K562 (cell line): ENCODE data around the gene BRCA1. TPM values are rescaled to one million over a fixed set of nuclear protein-coding genes. Genes with fewer than 3 reads are reported as not detected.
"Not testable (repeated sequence)": the region's sequence is repeated elsewhere in the genome, so short reads cannot be mapped to it uniquely, and the experiment has no call there.

ENCODE experiments used
- ADNP ChIP-seq: fragments of 200-800 bp; sonication (Bioruptor generic); IDR thresholded peaks from 2 replicates; pipeline ENCODE4 v1.6.1; 2016; ENCODE audit warnings: missing genetic modification characterization, missing compliant biosample characterization
- ARNT ChIP-seq, 2 experiments: fragments of 450-650 bp; IDR thresholded peaks; 2 replicates each; pipeline ENCODE4 v1.6.1; 2016; ENCODE audit warnings: mild to moderate bottlenecking in 1 of 2
- ATF7 ChIP-seq: fragments of 450-650 bp; IDR thresholded peaks from 2 replicates; pipeline ENCODE4 v1.7.1; 2014; ENCODE audit warnings: mild to moderate bottlenecking, moderate library complexity
- CBFA2T3 ChIP-seq: fragments of 450-650 bp; IDR thresholded peaks from 2 replicates; pipeline ENCODE4 v1.6.1; 2017
- CBX5 ChIP-seq: IDR thresholded peaks from 2 replicates; pipeline ENCODE4 v1.6.1; 2014; ENCODE audit warnings: low read depth, borderline replicate concordance
- DPF2 ChIP-seq: fragments of 450-650 bp; IDR thresholded peaks from 2 replicates; pipeline ENCODE4 v1.6.1; 2016
- ESRRA ChIP-seq: fragments of 450-650 bp; IDR thresholded peaks from 2 replicates; pipeline ENCODE4 v1.6.1; 2014; ENCODE audit warnings: low read depth, mild to moderate bottlenecking, moderate library complexity, borderline replicate concordance
- GATA2 ChIP-seq: sonication (generic); formaldehyde crosslinking; IDR thresholded peaks from 2 replicates; pipeline ENCODE4 v1.4.0; 2020; ENCODE audit warnings: mild to moderate bottlenecking, missing genetic modification reagents
- GATAD2B ChIP-seq: fragments of 450-650 bp; IDR thresholded peaks from 2 replicates; pipeline ENCODE4 v1.6.1; 2017; ENCODE audit warnings: mild to moderate bottlenecking, borderline replicate concordance
- HDAC3 ChIP-seq: fragments of 450-650 bp; IDR thresholded peaks from 2 replicates; pipeline ENCODE4 v1.6.1; 2018; ENCODE audit warnings: borderline replicate concordance, mild to moderate bottlenecking, moderate library complexity; ENCODE audit not compliant: partially characterized antibody
- LEF1 ChIP-seq: fragments of 450-650 bp; IDR thresholded peaks from 2 replicates; pipeline ENCODE4 v1.6.1; 2016; ENCODE audit warnings: mild to moderate bottlenecking
- MTA2 ChIP-seq: fragments of 450-650 bp; IDR thresholded peaks from 2 replicates; pipeline ENCODE4 v1.6.1; 2016; ENCODE audit warnings: low read depth
- MTA3 ChIP-seq: fragments of 450-650 bp; formaldehyde crosslinking; IDR thresholded peaks from 2 replicates; pipeline ENCODE4 v1.6.1; 2017; ENCODE audit warnings: mild to moderate bottlenecking, borderline replicate concordance
- MYBL2 ChIP-seq, 2 experiments: fragments of 450-650 bp in 1 of 2; sonication (generic) in 1 of 2; formaldehyde crosslinking in 1 of 2; IDR thresholded peaks; 2 replicates each; pipeline versions ENCODE4 v1.6.1 to v1.8.1; 2017 to 2022; ENCODE audit warnings: borderline replicate concordance in 1 of 2, inconsistent platforms in 1 of 2, low read depth in 1 of 2, mild to moderate bottlenecking in 1 of 2, missing genetic modification reagents in 1 of 2, moderate library complexity in 1 of 2
- STAT5A ChIP-seq: IDR thresholded peaks from 2 replicates; pipeline ENCODE4 v1.6.1; 2012; ENCODE audit warnings: low read length, inconsistent platforms, borderline replicate concordance
- TAL1 ChIP-seq: fragments of 450-650 bp; IDR thresholded peaks from 2 replicates; pipeline ENCODE4 v1.6.1; 2016; ENCODE audit warnings: mild to moderate bottlenecking
- TCF3 ChIP-seq: sonication (generic); formaldehyde crosslinking; IDR thresholded peaks from 2 replicates; pipeline ENCODE4 v1.4.0; 2020; ENCODE audit warnings: mild to moderate bottlenecking, missing genetic modification reagents
- TRIM28 ChIP-seq: fragments of 450-650 bp; IDR thresholded peaks from 2 replicates; pipeline ENCODE4 v1.6.1; 2017
- ZNF766 ChIP-seq: fragments of 200-800 bp; sonication (Bioruptor generic); conservative IDR thresholded peaks from 2 replicates; pipeline ENCODE4 v1.6.1; 2016; ENCODE audit warnings: missing genetic modification characterization, missing compliant biosample characterization
- polyA plus RNA-seq, 8 experiments: library from polyadenylated mRNA; depleted of rRNA in 4 of 8; stranded (reverse) in 5 of 8; unstranded in 3 of 8; fragments of >200 nt; fragmentation: Nextera tagmentation in 2 of 8; fragmentation: Illumina TruSeq in 1 of 8; extraction: Ambion mirVana in 2 of 8; extraction: Trizol in 1 of 8; gene quantifications; 2 replicates each; pipeline versions ENCODE4 v1.2.1 to v1.2.3, GENCODE V29; 2011 to 2014; ENCODE audit warnings: inconsistent platforms in 1 of 8, missing spikeins in 1 of 8
- total RNA-seq, 7 experiments: library from RNA; depleted of rRNA in 6 of 7; stranded (reverse); fragments of >200 nt in 6 of 7; fragmentation: Illumina TruSeq in 2 of 7; extraction: Trizol in 2 of 7; gene quantifications; 2 replicates each; pipeline versions ENCODE4 v1.2.1 to v1.2.3, GENCODE V29; 2011 to 2021; ENCODE audit warnings: low replicate concordance in 1 of 7
- TF ChIP-seq, protein P1 (sequence below): sonication (generic); formaldehyde crosslinking; IDR thresholded peaks from 2 replicates; pipeline ENCODE4 v1.8.1; 2023; ENCODE audit warnings: mild to moderate bottlenecking, missing genetic modification reagents
- TF ChIP-seq, protein P2 (sequence below), 2 experiments: fragments of 450-650 bp in 1 of 2; sonication (generic) in 1 of 2; formaldehyde crosslinking in 1 of 2; IDR thresholded peaks in 1 of 2; conservative IDR thresholded peaks in 1 of 2; 2 replicates each; pipeline versions ENCODE4 v1.6.1 to v1.8.1; 2016 to 2023; ENCODE audit warnings: mild to moderate bottlenecking in 2 of 2, moderate library complexity in 2 of 2, inconsistent platforms in 1 of 2, missing genetic modification reagents in 1 of 2
- TF ChIP-seq, protein P3 (sequence below): IDR thresholded peaks from 2 replicates; pipeline ENCODE4 v1.6.1; 2012; ENCODE audit warnings: low read depth, low read length, improper control_type of control experiment, borderline replicate concordance

BRCA1 gene
- total and polyA plus RNA-seq, 9 of the 15 experiments (the other 6 are each of a cell fraction or from before 2014, with no cell fraction given): 25.9 to 95.3 (median 62.3) TPM

DNA sequence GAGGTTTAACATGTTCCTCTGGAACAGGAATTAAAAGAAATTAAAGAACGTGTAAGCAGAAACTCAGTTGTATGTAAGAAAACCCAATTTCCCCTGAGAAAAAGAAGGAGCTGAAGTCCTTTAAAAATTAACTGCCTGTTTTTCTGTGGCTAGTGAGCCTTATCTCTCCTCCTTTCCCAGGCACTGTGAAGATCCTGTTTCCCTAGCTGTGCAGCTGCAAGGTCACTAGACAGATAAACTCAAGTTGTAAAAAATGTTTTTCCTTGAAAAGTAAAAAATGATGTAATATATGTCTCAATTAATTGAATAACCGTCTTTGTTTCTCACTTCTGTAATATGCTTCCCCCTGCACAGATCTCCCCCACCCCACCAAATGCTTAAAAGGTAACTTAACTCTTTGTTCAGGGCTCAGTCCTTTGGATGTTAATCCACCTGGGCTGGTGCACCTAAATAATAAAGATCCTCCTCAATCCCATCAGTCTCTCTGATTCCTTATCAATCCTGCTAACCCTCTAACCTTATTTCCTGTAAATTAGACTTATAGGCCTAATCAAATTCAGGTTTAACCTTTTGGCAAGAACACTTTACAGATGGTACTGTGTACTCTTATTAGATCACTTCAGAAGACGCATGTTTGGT is 28.2 kb upstream of the BRCA1 start (continued):
- TF ChIP-seq, protein P1, sequence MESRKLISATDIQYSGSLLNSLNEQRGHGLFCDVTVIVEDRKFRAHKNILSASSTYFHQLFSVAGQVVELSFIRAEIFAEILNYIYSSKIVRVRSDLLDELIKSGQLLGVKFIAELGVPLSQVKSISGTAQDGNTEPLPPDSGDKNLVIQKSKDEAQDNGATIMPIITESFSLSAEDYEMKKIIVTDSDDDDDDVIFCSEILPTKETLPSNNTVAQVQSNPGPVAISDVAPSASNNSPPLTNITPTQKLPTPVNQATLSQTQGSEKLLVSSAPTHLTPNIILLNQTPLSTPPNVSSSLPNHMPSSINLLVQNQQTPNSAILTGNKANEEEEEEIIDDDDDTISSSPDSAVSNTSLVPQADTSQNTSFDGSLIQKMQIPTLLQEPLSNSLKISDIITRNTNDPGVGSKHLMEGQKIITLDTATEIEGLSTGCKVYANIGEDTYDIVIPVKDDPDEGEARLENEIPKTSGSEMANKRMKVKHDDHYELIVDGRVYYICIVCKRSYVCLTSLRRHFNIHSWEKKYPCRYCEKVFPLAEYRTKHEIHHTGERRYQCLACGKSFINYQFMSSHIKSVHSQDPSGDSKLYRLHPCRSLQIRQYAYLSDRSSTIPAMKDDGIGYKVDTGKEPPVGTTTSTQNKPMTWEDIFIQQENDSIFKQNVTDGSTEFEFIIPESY (CRISPR knock-in tag): 0 out of 2 replicates have a peak, but pooled peaks have one; percentile 20
- TF ChIP-seq TRIM28: peak; percentile 97
- TF ChIP-seq STAT5A: peak; percentile 58; the same call in 1 of the 2 replicates
- TF ChIP-seq, protein P2, sequence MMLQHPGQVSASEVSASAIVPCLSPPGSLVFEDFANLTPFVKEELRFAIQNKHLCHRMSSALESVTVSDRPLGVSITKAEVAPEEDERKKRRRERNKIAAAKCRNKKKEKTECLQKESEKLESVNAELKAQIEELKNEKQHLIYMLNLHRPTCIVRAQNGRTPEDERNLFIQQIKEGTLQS (IDR thresholded peaks at IDR 0.05): peak; percentile 60; the same call in 1 of the 2 replicates
- TF ChIP-seq, protein P2 (CRISPR knock-in tag; conservative IDR thresholded peaks at IDR 0.05): not testable (repeated sequence)
- TF ChIP-seq MYBL2 (IDR thresholded peaks at IDR 0.05; ENCODE audit: low read depth): peak; percentile 25; the same call in 1 of the 2 replicates
- not testable (repeated sequence) for TF ChIP-seq MYBL2 (CRISPR knock-in tag; IDR thresholded peaks at IDR 0.05; ENCODE audit: borderline replicate concordance)
- TF ChIP-seq MTA2: peak; percentile 44; the same call in 1 of the 2 replicates
- peak; percentile 75 for TF ChIP-seq TAL1
- peak; percentile 14; the same call in 1 of the 2 replicates for TF ChIP-seq GATAD2B
- TF ChIP-seq, protein P3, sequence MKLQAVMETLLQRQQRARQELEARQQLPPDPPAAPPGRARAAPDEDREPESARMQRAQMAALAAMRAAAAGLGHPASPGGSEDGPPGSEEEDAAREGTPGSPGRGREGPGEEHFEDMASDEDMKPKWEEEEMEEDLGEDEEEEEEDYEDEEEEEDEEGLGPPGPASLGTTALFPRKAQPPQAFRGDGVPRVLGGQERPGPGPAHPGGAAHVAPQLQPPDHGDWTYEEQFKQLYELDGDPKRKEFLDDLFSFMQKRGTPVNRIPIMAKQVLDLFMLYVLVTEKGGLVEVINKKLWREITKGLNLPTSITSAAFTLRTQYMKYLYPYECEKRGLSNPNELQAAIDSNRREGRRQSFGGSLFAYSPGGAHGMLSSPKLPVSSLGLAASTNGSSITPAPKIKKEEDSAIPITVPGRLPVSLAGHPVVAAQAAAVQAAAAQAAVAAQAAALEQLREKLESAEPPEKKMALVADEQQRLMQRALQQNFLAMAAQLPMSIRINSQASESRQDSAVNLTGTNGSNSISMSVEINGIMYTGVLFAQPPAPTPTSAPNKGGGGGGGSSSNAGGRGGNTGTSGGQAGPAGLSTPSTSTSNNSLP: peak; percentile 91
- 0 out of 2 replicates have a peak, but pooled peaks have one; percentile 55 for TF ChIP-seq MTA3
- peak; percentile 44 for TF ChIP-seq HDAC3
- peak; percentile 81; the same call in 1 of the 2 replicates for TF ChIP-seq CBX5
- TF ChIP-seq DPF2: peak; percentile 69; the same call in 1 of the 2 replicates
- 0 out of 4 replicates have a peak, but pooled peaks of 1 of the 2 experiments have one; percentile 24 for TF ChIP-seq ARNT (IDR thresholded peaks at IDR 0.05)
- peak; percentile 82 for TF ChIP-seq TCF3 (CRISPR knock-in tag)
- peak; percentile 32; the same call in 1 of the 2 replicates for TF ChIP-seq ESRRA
- 0 out of 2 replicates have a peak, but pooled peaks have one; percentile 45 for TF ChIP-seq ZNF766 (CRISPR knock-in tag)
- peak; percentile 79 for TF ChIP-seq GATA2 (CRISPR knock-in tag)
- TF ChIP-seq LEF1: peak; percentile 66; the same call in 1 of the 2 replicates
- 0 out of 2 replicates have a peak, but pooled peaks have one; percentile 35 for TF ChIP-seq ADNP (tag)
- 0 out of 2 replicates have a peak, but pooled peaks have one; percentile 31 for TF ChIP-seq ATF7
- peak; percentile 74 for TF ChIP-seq CBFA2T3
